Vagina (tissue), 2 donors: ENCODE results near the gene CUL7.

ENCODE experiments used
- POLR2A ChIP-seq, 2 donors: fragments of 450-650 bp; IDR thresholded peaks; one replicate each; pipeline ENCODE4 v1.6.1; 2017; ENCODE audit warnings: antibody characterized with exemption in 2 of 2, mild to moderate bottlenecking in 2 of 2, moderate library complexity in 2 of 2
- TF ChIP-seq, protein P1 (sequence below), 3 experiments: fragments of 450-650 bp in 2 of 3; fragments of 200-600 bp in 1 of 3; sonication (generic) in 1 of 3; IDR thresholded peaks; one replicate each; pipeline ENCODE4 v1.5.1; 2017 to 2019; ENCODE audit warnings: antibody characterized with exemption in 3 of 3, mild to moderate bottlenecking in 2 of 3, moderate library complexity in 2 of 3

DNA sequence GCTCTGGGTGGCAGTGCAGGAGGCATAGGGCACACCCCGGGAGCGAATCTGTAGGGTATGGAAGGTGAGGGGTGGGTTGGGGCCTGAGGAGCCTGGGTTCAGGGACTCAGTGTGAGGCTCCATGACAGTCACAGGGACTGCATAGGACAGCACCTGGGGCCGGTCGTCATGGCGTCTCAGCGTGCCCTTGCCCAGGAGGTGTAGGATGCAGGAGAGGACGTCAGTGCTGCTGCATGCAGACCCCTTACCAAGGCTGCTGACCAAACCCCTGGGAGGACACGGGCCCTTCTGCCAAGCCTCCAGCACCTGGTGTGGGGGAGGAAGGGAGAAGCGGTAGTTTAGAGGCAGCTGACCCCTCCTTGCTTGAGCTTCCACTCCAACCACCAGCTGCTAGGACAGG, 15.9 kb downstream of the CUL7 start:
- TF ChIP-seq, protein P1, sequence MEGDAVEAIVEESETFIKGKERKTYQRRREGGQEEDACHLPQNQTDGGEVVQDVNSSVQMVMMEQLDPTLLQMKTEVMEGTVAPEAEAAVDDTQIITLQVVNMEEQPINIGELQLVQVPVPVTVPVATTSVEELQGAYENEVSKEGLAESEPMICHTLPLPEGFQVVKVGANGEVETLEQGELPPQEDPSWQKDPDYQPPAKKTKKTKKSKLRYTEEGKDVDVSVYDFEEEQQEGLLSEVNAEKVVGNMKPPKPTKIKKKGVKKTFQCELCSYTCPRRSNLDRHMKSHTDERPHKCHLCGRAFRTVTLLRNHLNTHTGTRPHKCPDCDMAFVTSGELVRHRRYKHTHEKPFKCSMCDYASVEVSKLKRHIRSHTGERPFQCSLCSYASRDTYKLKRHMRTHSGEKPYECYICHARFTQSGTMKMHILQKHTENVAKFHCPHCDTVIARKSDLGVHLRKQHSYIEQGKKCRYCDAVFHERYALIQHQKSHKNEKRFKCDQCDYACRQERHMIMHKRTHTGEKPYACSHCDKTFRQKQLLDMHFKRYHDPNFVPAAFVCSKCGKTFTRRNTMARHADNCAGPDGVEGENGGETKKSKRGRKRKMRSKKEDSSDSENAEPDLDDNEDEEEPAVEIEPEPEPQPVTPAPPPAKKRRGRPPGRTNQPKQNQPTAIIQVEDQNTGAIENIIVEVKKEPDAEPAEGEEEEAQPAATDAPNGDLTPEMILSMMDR (IDR thresholded peaks at IDR 0.05): no peak
- no peak for TF ChIP-seq POLR2A (IDR thresholded peaks at IDR 0.05)
